Aortic smooth muscle cell (primary cell): ENCODE results near the gene GABRD. TPM values are rescaled to one million over a fixed set of nuclear protein-coding genes. Genes with fewer than 3 reads are reported as not detected.

Experiments used
- total RNA-seq: library from RNA; depleted of rRNA; stranded (reverse); fragments of >200 nt; gene quantifications from 2 replicates; pipeline ENCODE4 v1.2.3, GENCODE V29; 2014

The GABRD gene
- total RNA-seq: not detected in 2 replicates

GRCh38 chr1:2019172-2019543, at the start of gene GABRD:
TSS of gene GABRD (plus strand) at chr1:2019345. CDS start at chr1:2019424, 79 bp downstream.

GRCh38 chr1:2003541-2004131, 15.5 kb upstream of the GABRD start, which contains the start of gene CFAP74:
TSS of gene CFAP74 (minus strand) at chr1:2003786. CDS start at chr1:1990956, 12,830 bp downstream.

GRCh38 chr1:2049718-2050431, 30.7 kb downstream of the GABRD start, which contains the start of gene PRKCZ:
TSS of gene PRKCZ (plus strand) at chr1:2050411. CDS start at chr1:2050631, 220 bp downstream.

Other genes with a start within 250 kb of the GABRD start
- gene NADK, start 240.9 kb upstream of the GABRD start, total RNA-seq: 40.0 and 49.5 TPM in 2 replicates
- 110 and 128 TPM in 2 replicates for gene GNB1, start 128.3 kb upstream of the GABRD start, total RNA-seq
- 0.31 and 0.40 TPM in 2 replicates for gene CALML6, start 104.1 kb upstream of the GABRD start, total RNA-seq
- gene TMEM52, start 100.1 kb upstream of the GABRD start, total RNA-seq: not detected in 2 replicates
- gene CFAP74, start 15.6 kb upstream of the GABRD start, total RNA-seq: not detected in 2 replicates
- 1.1 and 2.2 TPM in 2 replicates for gene PRKCZ, start 31.1 kb downstream of the GABRD start, total RNA-seq
- 15.4 and 16.9 TPM in 2 replicates for gene FAAP20, start 175.4 kb downstream of the GABRD start, total RNA-seq
- 27.0 and 29.8 TPM in 2 replicates for gene SKI, start 209.0 kb downstream of the GABRD start, total RNA-seq